HG03097 (cell line): ENCODE data around the gene BRINP3.

ENCODE experiments used
- ATAC-seq: cut with Tn5 transposase; IDR thresholded peaks from one replicate; pipeline ENCODE4 v1.9.1; 2021; ENCODE audit not compliant: unreplicated experiment, low FRiP score

Gene BRINP3

GRCh38 chr1:190193508-190194115 is 284.1 kb downstream of the BRINP3 start:
- ATAC-seq: no peak

- no peak for ATAC-seq
Measured at GRCh38 chr1:190192627-190193026, 285.0 kb downstream of the BRINP3 start.

- no peak for ATAC-seq
Measured at GRCh38 chr1:190183588-190183987, 294.1 kb downstream of the BRINP3 start.

- ATAC-seq: no peak
Measured at GRCh38 chr1:190179817-190180216, 297.8 kb downstream of the BRINP3 start.

GRCh38 chr1:190178827-190179226 is 298.8 kb downstream of the BRINP3 start:
- no peak for ATAC-seq

- no peak for ATAC-seq
Measured at GRCh38 chr1:190177555-190177954, 300.1 kb downstream of the BRINP3 start.

GRCh38 chr1:190176776-190177175 is 300.9 kb downstream of the BRINP3 start:
- no peak for ATAC-seq

- no peak for ATAC-seq
Measured at GRCh38 chr1:190175320-190175719, 302.3 kb downstream of the BRINP3 start.

GRCh38 chr1:190172651-190173430 is 304.8 kb downstream of the BRINP3 start:
- ATAC-seq: no peak

GRCh38 chr1:190170321-190170720 is 307.3 kb downstream of the BRINP3 start:
- ATAC-seq: no peak

GRCh38 chr1:190169311-190170067 is 308.2 kb downstream of the BRINP3 start:
- no peak for ATAC-seq

- no peak for ATAC-seq
Measured at GRCh38 chr1:190168893-190169280, 308.8 kb downstream of the BRINP3 start.

- no peak for ATAC-seq
Measured at GRCh38 chr1:190168116-190168892, 309.4 kb downstream of the BRINP3 start.

GRCh38 chr1:190159146-190159545 is 318.5 kb downstream of the BRINP3 start:
- ATAC-seq: no peak

- ATAC-seq: no peak
Measured at GRCh38 chr1:190154744-190155143, 322.9 kb downstream of the BRINP3 start.

- ATAC-seq: no peak
Measured at GRCh38 chr1:190147616-190148015, 330.0 kb downstream of the BRINP3 start.

- no peak for ATAC-seq
Measured at GRCh38 chr1:190144650-190145049, 333.0 kb downstream of the BRINP3 start.

- no peak for ATAC-seq
Measured at GRCh38 chr1:190140644-190141043, 337.0 kb downstream of the BRINP3 start.

GRCh38 chr1:190138702-190139101 is 339.0 kb downstream of the BRINP3 start:
- ATAC-seq: no peak

- no peak for ATAC-seq
Measured at GRCh38 chr1:190138266-190138665, 339.4 kb downstream of the BRINP3 start.

- ATAC-seq: no peak
Measured at GRCh38 chr1:190129366-190129765, 348.3 kb downstream of the BRINP3 start.
